WI38 (cell line): ENCODE measurements around the gene TSPAN14.

Experiments used
- H3K4me3 ChIP-seq: 2 replicates; pipeline ENCODE4 v1.5.1; 2011; ENCODE audit warnings: low read depth, mild to moderate bottlenecking, control low read depth, low read length
- CTCF ChIP-seq: IDR thresholded peaks from 2 replicates; pipeline ENCODE4 v1.5.1; 2012; ENCODE audit warnings: low read depth, mild to moderate bottlenecking, control low read depth, low read length

The TSPAN14 gene

GRCh38 chr10:80468002-80468401 lies 13.9 kb downstream of the TSPAN14 start:
- no peak overlapping the region for H3K4me3 ChIP-seq

GRCh38 chr10:80468806-80469421 lies 14.8 kb downstream of the TSPAN14 start:
- no peak overlapping the region for H3K4me3 ChIP-seq
- TF ChIP-seq CTCF: no peak

More at GRCh38 chr10:80468002-80468401, 13.9 kb downstream of the TSPAN14 start:
- no peak for TF ChIP-seq CTCF

- no peak for TF ChIP-seq CTCF
- H3K4me3 ChIP-seq: no peak overlapping the region
Measured at GRCh38 chr10:80470266-80470665, 16.2 kb downstream of the TSPAN14 start.

- no peak overlapping the region for H3K4me3 ChIP-seq
- no peak for TF ChIP-seq CTCF
Measured at GRCh38 chr10:80471001-80471400, 16.9 kb downstream of the TSPAN14 start.

- TF ChIP-seq CTCF: no peak
- H3K4me3 ChIP-seq: no peak overlapping the region
Measured at GRCh38 chr10:80471715-80472233, 17.7 kb downstream of the TSPAN14 start.

GRCh38 chr10:80472234-80473095 lies 18.4 kb downstream of the TSPAN14 start:
- TF ChIP-seq CTCF: no peak
- H3K4me3 ChIP-seq: no peak overlapping the region
